NAMALWA (cell line): ENCODE measurements around the gene PAXIP1.

Experiments used
- DNase-seq: peaks from one replicate; pipeline ENCODE4 v3.0.0-alpha.2; 2015; ENCODE audit warnings: low spot score

The PAXIP1 gene

GRCh38 chr7:154994996-154995395, 7.9 kb downstream of the PAXIP1 start:
- DNase-seq: no peak

GRCh38 chr7:154990964-154991540, 11.9 kb downstream of the PAXIP1 start:
- no peak for DNase-seq

GRCh38 chr7:154987571-154987970, 15.4 kb downstream of the PAXIP1 start:
- DNase-seq: no peak

GRCh38 chr7:154986200-154986945, 16.6 kb downstream of the PAXIP1 start:
- no peak for DNase-seq

- DNase-seq: no peak
Observed at GRCh38 chr7:154985230-154985629, 17.7 kb downstream of the PAXIP1 start.

GRCh38 chr7:154984601-154985188, 18.2 kb downstream of the PAXIP1 start:
- no peak for DNase-seq

GRCh38 chr7:154978017-154978416, 24.9 kb downstream of the PAXIP1 start:
- DNase-seq: no peak

GRCh38 chr7:154977250-154977649, 25.7 kb downstream of the PAXIP1 start:
- no peak for DNase-seq

- DNase-seq: no peak
Observed at GRCh38 chr7:154976844-154977243, 26.1 kb downstream of the PAXIP1 start.

GRCh38 chr7:154975984-154976383, 26.9 kb downstream of the PAXIP1 start:
- no peak for DNase-seq

- no peak for DNase-seq
Observed at GRCh38 chr7:154973381-154973780, 29.5 kb downstream of the PAXIP1 start.

- DNase-seq: no peak
Observed at GRCh38 chr7:154968336-154969001, 34.5 kb downstream of the PAXIP1 start.

- no peak for DNase-seq
Observed at GRCh38 chr7:154967401-154967955, 35.4 kb downstream of the PAXIP1 start.

- DNase-seq: no peak
Observed at GRCh38 chr7:154965014-154965413, 37.9 kb downstream of the PAXIP1 start.

GRCh38 chr7:154960063-154960790, 42.7 kb downstream of the PAXIP1 start:
- DNase-seq: no peak

GRCh38 chr7:154956427-154956826, 46.5 kb downstream of the PAXIP1 start:
- no peak for DNase-seq

- peak; percentile 64 for DNase-seq
Observed at GRCh38 chr7:154953006-154953684, 49.8 kb downstream of the PAXIP1 start.

GRCh38 chr7:154950960-154951359, 52.0 kb downstream of the PAXIP1 start:
- no peak for DNase-seq

- DNase-seq: no peak
Observed at GRCh38 chr7:154947604-154948003, 55.3 kb downstream of the PAXIP1 start.

- no peak for DNase-seq
Observed at GRCh38 chr7:154946166-154946565, 56.8 kb downstream of the PAXIP1 start.

GRCh38 chr7:154943906-154944305, 59.0 kb downstream of the PAXIP1 start:
- no peak for DNase-seq
